K562 (cell line): Measurements from ENCODE around the gene CYP24A1. TPM values are rescaled to one million over a fixed set of nuclear protein-coding genes. Genes with fewer than 3 reads are reported as not detected.
A peak's percentile ranks its signal among the peaks of the same experiment; 100 is the strongest.

Experiments
- ATAC-seq: fragments of 200-7000 bp; cut with Tn5 transposase; 3 replicates; pipeline ENCODE4 v1.9.1; 2020; ENCODE audit warnings: moderate library complexity
- BruUV-seq: library from RNA; stranded (reverse); fragments of 400-500 nt; replicated peaks from 2 replicates; lab custom pipeline; 2021; lab: Mats Ljungman, UMichigan
- CTCF ChIA-PET: fragments of 300-600 bp; formaldehyde crosslinking; extraction: SDS; loops from one replicate; lab custom pipeline; 2021; ENCODE audit warnings: low intra/inter-chr PET ratio; lab: Yijun Ruan, JAX
- POLR2A ChIA-PET: fragments of 300-600, 350-650 bp; sonication (Branson Sonifier 250); formaldehyde crosslinking; extraction: SDS; loops from one replicate; lab custom pipeline; 2021; ENCODE audit warnings: antibody characterized with exemption, inconsistent platforms; lab: Yijun Ruan, JAX
- DNase-seq, 4 experiments: peaks; one replicate each; pipeline versions ENCODE4 v3.0.0 to v3.0.0-alpha.2; 2011 to 2018; ENCODE audit warnings: low spot score in 3 of 4, mixed read lengths in 3 of 4; ENCODE audit errors: extremely low read depth in 1 of 4
- FAIRE-seq: peaks from 2 replicates; lab custom pipeline; 2011; peaks lifted over from hg19 to GRCh38; lab: Jason Lieb, UNC
- H2AFZ ChIP-seq: 2 replicates; pipeline ENCODE4 v1.6.0; 2011; ENCODE audit warnings: low read depth, low read length, control low read depth, inconsistent platforms
- H3K27ac ChIP-seq: fragments of 200-600 bp; 3 replicates; pipeline ENCODE4 v1.8.0; 2011; ENCODE audit warnings: low read depth, mild to moderate bottlenecking, control low read depth, inconsistent platforms, low read length, moderate library complexity, mixed read lengths; ENCODE audit errors: extremely low read depth
- H3K27me3 ChIP-seq, 2 experiments: fragments of 300-600 bp in 1 of 2; 2 replicates in 1 of 2; 3 replicates in 1 of 2; pipeline versions ENCODE4 v1.6.0 to v1.8.0; 2011; ENCODE audit warnings: inconsistent platforms in 2 of 2, low read length in 2 of 2, mild to moderate bottlenecking in 1 of 2, mixed read lengths in 1 of 2, moderate library complexity in 1 of 2; ENCODE audit not compliant: control insufficient read depth in 2 of 2, insufficient read depth in 2 of 2
- H3K36me3 ChIP-seq: fragments of 300-600 bp; 3 replicates; pipeline ENCODE4 v1.8.0; 2011; ENCODE audit warnings: mild to moderate bottlenecking, low read length, inconsistent platforms; ENCODE audit not compliant: control insufficient read depth, insufficient read depth
- H3K4me1 ChIP-seq, 2 experiments: fragments of 200-600 bp in 1 of 2; replicated peaks in 1 of 2; 2 replicates in 1 of 2; 3 replicates in 1 of 2; pipeline versions ENCODE4 v1.5.1 to v1.8.0; 2011; ENCODE audit warnings: inconsistent platforms in 2 of 2, low read length in 2 of 2, mild to moderate bottlenecking in 1 of 2, mixed read lengths in 1 of 2, moderate library complexity in 1 of 2; ENCODE audit not compliant: control insufficient read depth in 2 of 2, insufficient read depth in 2 of 2
- H3K4me2 ChIP-seq: 2 replicates; pipeline ENCODE4 v1.6.1; 2011; ENCODE audit warnings: low read length, control low read depth, inconsistent platforms, mixed read lengths; ENCODE audit not compliant: insufficient read depth
- H3K4me3 ChIP-seq: fragments of 200-600 bp; sonication (generic), shearing (Covaris generic); 2 replicates; pipeline ENCODE4 v1.5.1; 2016; ENCODE audit warnings: control low read depth, inconsistent platforms
- H3K79me2 ChIP-seq: fragments of 200-600 bp; 3 replicates; pipeline ENCODE4 v1.8.0; 2011; ENCODE audit warnings: low read length, inconsistent platforms; ENCODE audit not compliant: control insufficient read depth, insufficient read depth
- H3K9ac ChIP-seq, 2 experiments: 2 replicates each; pipeline versions ENCODE4 v1.6.0 to v1.6.1; 2011; ENCODE audit warnings: low read depth in 2 of 2, low read length in 2 of 2, control low read depth in 1 of 2, inconsistent platforms in 1 of 2, mild to moderate bottlenecking in 1 of 2, mixed read lengths in 1 of 2; ENCODE audit not compliant: insufficient read depth in 1 of 2
- H3K9me1 ChIP-seq: one replicate; pipeline ENCODE4 v1.6.0; 2011; ENCODE audit warnings: inconsistent platforms, mild to moderate bottlenecking, low read length, moderate library complexity; ENCODE audit not compliant: control insufficient read depth, insufficient read depth
- H3K9me3 ChIP-seq: replicated peaks from 2 replicates; pipeline ENCODE4 v1.5.1; 2011; ENCODE audit warnings: low read depth, low read length, inconsistent platforms; ENCODE audit not compliant: control insufficient read depth, insufficient read depth
- H4K20me1 ChIP-seq: replicated peaks from 2 replicates; pipeline ENCODE4 v1.6.1; 2011; ENCODE audit warnings: low read length, inconsistent platforms, mixed read lengths; ENCODE audit not compliant: control insufficient read depth, insufficient read depth
- ATF7 ChIP-seq: fragments of 450-650 bp; IDR thresholded peaks from 2 replicates; pipeline ENCODE4 v1.7.1; 2014; ENCODE audit warnings: mild to moderate bottlenecking, moderate library complexity
- EHMT2 ChIP-seq: fragments of 450-650 bp; IDR thresholded peaks from 2 replicates; pipeline ENCODE4 v1.6.1; 2018; ENCODE audit warnings: antibody characterized with exemption
- NR1H2 ChIP-seq: sonication (generic); formaldehyde crosslinking; IDR thresholded peaks from 2 replicates; pipeline ENCODE4 v1.4.0; 2020; ENCODE audit warnings: mild to moderate bottlenecking, missing genetic modification reagents
- RBM17 ChIP-seq: fragments of 200-400 bp; formaldehyde crosslinking; IDR thresholded peaks from 2 replicates; pipeline ENCODE4 v1.6.1; 2017; ENCODE audit warnings: low read depth, mild to moderate bottlenecking, low read length, borderline replicate concordance
- TAF9B ChIP-seq: fragments of 450-650 bp; IDR thresholded peaks from 2 replicates; pipeline ENCODE4 v1.6.1; 2018; ENCODE audit warnings: mild to moderate bottlenecking; ENCODE audit not compliant: partially characterized antibody
- WGBS: fragments of 100-300 bp; shearing (Covaris generic); methylation state at CpG from one replicate; pipeline ENCODE4 v1.1.6; 2016; ENCODE audit warnings: low coverage, mixed read lengths; ENCODE audit not compliant: insufficient coverage; ENCODE audit errors: missing lambda C conversion rate; 5-methylcytosine and 5-hydroxymethylcytosine counted together
- in situ Hi-C: fragments of 300-500 bp; cut with MboI; formaldehyde crosslinking; loops from 4 replicates; pipeline ENCODE4 v1.15.0; 2018; ENCODE audit warnings: inconsistent platforms, mixed read lengths
- intact Hi-C: fragments of 100-400 bp; cut with micrococcal nuclease; formaldehyde crosslinking; loops from 2 replicates; pipeline ENCODE4 v1.14.2; 2022
- polyA plus RNA-seq, 8 experiments: library from polyadenylated mRNA; depleted of rRNA in 4 of 8; stranded (reverse) in 5 of 8; unstranded in 3 of 8; fragments of >200 nt; fragmentation: Nextera tagmentation in 2 of 8; fragmentation: Illumina TruSeq in 1 of 8; extraction: Ambion mirVana in 2 of 8; extraction: Trizol in 1 of 8; gene quantifications; 2 replicates each; pipeline versions ENCODE4 v1.2.1 to v1.2.3, GENCODE V29; 2011 to 2014; ENCODE audit warnings: inconsistent platforms in 1 of 8, missing spikeins in 1 of 8
- total RNA-seq, 7 experiments: library from RNA; depleted of rRNA in 6 of 7; stranded (reverse); fragments of >200 nt in 6 of 7; fragmentation: Illumina TruSeq in 2 of 7; extraction: Trizol in 2 of 7; gene quantifications; 2 replicates each; pipeline versions ENCODE4 v1.2.1 to v1.2.3, GENCODE V29; 2011 to 2021; ENCODE audit warnings: low replicate concordance in 1 of 7
- TF ChIP-seq, protein P1 (sequence below), 3 experiments: fragments of 200-800 bp in 1 of 3; fragments of 250-450 bp in 1 of 3; fragments of 450-650 bp in 1 of 3; sonication (Bioruptor Pico) in 1 of 3; sonication (Bioruptor generic) in 1 of 3; formaldehyde crosslinking in 1 of 3; IDR thresholded peaks; 2 replicates each; pipeline versions ENCODE4 v1.6.1 to v1.8.0; 2016 to 2022; ENCODE audit warnings: mild to moderate bottlenecking in 2 of 3, missing genetic modification characterization in 2 of 3, missing compliant biosample characterization in 1 of 3, moderate library complexity in 1 of 3

CYP24A1 gene
- total and polyA plus RNA-seq, 9 of the 15 experiments (the other 6 are each of a cell fraction or from before 2014, with no cell fraction given) = 0.04 TPM; not detected in 8

DNA sequence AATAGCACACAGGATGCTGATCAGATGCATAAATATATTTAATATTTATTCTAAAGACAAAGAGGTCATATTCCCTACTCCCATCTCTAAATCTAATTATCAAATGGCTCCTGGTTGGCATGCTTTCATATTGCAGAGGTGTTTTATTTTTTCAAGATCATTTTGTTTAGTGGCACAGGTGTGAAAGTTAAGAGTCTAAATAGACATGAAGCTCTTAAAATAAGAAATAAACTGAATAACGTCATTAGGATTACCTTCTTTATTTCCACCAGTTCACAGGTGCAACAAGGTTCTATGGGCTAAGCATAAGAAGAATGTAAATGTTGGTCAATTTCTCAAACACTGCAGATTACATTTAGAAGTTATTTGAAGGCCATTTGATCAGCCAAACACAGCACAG lies 7.1 kb upstream of the CYP24A1 start:
- ChIA-PET POLR2A (no interaction called here), CTCF (interaction anchor here (0.6 kb wide), 1 partner anchor 678 kb away, joined by 3 read pairs; no protein-coding TSS in a partner anchor)
- H3K27ac ChIP-seq = no peak overlapping the region

More for the DNA sequence above, 7.1 kb upstream of the CYP24A1 start:
- H3K4me3 ChIP-seq = no peak overlapping the region
- ATAC-seq = no peak
- TF ChIP-seq TAF9B (no peak), RBM17 (no peak), NR1H2 (CRISPR knock-in tag) (no peak), ATF7 (no peak), EHMT2 (no peak)
- TF ChIP-seq, protein P1, sequence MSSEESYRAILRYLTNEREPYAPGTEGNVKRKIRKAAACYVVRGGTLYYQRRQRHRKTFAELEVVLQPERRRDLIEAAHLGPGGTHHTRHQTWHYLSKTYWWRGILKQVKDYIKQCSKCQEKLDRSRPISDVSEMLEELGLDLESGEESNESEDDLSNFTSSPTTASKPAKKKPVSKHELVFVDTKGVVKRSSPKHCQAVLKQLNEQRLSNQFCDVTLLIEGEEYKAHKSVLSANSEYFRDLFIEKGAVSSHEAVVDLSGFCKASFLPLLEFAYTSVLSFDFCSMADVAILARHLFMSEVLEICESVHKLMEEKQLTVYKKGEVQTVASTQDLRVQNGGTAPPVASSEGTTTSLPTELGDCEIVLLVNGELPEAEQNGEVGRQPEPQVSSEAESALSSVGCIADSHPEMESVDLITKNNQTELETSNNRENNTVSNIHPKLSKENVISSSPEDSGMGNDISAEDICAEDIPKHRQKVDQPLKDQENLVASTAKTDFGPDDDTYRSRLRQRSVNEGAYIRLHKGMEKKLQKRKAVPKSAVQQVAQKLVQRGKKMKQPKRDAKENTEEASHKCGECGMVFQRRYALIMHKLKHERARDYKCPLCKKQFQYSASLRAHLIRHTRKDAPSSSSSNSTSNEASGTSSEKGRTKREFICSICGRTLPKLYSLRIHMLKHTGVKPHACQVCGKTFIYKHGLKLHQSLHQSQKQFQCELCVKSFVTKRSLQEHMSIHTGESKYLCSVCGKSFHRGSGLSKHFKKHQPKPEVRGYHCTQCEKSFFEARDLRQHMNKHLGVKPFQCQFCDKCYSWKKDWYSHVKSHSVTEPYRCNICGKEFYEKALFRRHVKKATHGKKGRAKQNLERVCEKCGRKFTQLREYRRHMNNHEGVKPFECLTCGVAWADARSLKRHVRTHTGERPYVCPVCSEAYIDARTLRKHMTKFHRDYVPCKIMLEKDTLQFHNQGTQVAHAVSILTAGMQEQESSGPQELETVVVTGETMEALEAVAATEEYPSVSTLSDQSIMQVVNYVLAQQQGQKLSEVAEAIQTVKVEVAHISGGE (CRISPR knock-in tag; IDR thresholded peaks at IDR 0.05) = 0 out of 6 replicates have a peak, but pooled peaks of 1 of the 3 experiments have one; percentile 38
- TF ChIP-seq, all 486 proteins: peak for 1
- Histone ChIP-seq H3K79me2 (no peaks in the 10 kb centered on the region), H3K4me1 (no peaks in the 10 kb centered on the region), H3K4me2 (no peak overlapping the region), H3K9me1 (no peaks in the 10 kb centered on the region), H4K20me1 (no peaks in the 10 kb centered on the region), H3K9ac (no peak overlapping the region), H2AFZ (no peak overlapping the region), H3K27me3 (peaks cover 16 to 18% of the 10 kb centered on the region in 2 experiments), H3K36me3 (no peaks in the 10 kb centered on the region), H3K9me3 (no peaks in the 10 kb centered on the region)
- DNase-seq (no peak), FAIRE-seq (no peak)
- in situ Hi-C loops (no loop called here), intact Hi-C loops (no loop called here)
- no TSS peak for BruUV-seq
- 0% methylated on average over 1 of the region's 1 CpG for WGBS
